ENCODE data around the gene SEH1L.
"Not testable (repeated sequence)": the region's sequence is repeated elsewhere in the genome, so short reads cannot be mapped to it uniquely, and the experiment has no call there.

SEH1L gene, protein sequence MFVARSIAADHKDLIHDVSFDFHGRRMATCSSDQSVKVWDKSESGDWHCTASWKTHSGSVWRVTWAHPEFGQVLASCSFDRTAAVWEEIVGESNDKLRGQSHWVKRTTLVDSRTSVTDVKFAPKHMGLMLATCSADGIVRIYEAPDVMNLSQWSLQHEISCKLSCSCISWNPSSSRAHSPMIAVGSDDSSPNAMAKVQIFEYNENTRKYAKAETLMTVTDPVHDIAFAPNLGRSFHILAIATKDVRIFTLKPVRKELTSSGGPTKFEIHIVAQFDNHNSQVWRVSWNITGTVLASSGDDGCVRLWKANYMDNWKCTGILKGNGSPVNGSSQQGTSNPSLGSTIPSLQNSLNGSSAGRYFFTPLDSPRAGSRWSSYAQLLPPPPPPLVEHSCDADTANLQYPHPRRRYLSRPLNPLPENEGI

DNA sequence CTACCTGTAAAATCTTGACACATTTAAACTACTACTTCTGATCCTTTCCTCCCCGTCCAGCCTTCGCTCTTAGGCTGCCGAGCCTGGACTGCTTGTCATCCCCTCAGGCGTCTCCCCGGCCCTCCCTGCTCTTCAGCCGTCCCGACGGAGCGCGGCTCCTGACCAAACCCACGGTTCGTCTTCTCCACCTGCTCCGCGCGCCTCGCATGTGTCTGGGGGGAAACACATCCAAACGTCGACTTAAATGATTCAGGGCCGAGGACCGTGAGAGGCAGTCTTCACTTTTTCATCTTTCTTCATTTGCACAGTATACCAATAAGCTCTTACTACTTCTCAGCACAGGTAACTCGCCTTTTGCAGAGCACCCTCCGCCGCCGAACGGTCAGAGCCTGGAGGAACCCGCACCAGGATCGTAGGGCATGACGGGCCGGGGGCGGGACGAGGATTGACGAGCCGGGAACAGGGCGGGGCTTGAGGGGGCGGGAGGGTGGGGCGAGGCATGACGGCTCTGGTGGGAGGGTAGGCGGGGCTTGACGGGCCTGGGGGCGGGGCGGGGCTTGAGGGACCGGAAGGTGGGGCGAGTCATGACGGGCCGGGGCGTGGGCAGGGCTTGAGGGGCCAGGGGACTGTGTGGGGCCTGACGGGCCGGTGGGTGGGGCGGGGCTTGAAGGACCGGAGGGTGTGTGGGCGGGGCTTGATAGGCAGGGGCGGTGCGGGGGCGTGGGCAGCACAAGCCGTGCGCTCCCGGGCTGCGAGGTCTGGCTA lies at the start of gene SEH1L:
TSS of gene SEH1L (plus strand) at position 727 of the 765 bp plus-strand sequence. CDS start 111 bp downstream, outside the sequence.
- Mint-ChIP-seq H3K27ac (peak within 1 kb of the TSS; percentile 98), H3K27me3 (no peaks in the 10 kb centered on the region), H3K4me1 (peaks cover 43% of the 10 kb centered on the region), H3K9me3 (no peaks in the 10 kb centered on the region), H3K4me3 (peak within 1 kb of the TSS; percentile 94), H3K36me3 (peaks cover 7% of the 10 kb centered on the region)

DNA sequence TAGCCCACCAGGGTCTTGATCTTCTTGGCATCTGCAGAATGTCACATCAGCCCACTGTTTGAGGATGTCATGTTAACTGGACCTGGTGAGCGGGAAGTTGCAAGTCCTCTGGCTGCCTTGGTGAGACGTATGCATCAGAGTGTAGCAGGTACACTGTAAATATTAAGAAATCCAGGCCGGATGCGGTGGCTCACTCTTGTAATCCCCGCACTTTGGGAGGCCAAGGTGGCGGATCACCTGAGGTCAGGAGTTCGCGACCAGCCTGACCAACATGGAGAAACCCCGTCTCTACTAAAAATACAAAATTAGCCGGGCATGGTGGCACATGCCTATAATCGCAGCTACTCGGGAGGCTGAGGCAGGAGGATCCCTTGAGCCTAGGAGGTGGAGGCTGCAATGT lies 46.6 kb upstream of the SEH1L start:
- not testable (repeated sequence) for H3K27ac Mint-ChIP-seq, H3K4me1 Mint-ChIP-seq, H3K9me3 Mint-ChIP-seq, H3K36me3 Mint-ChIP-seq, H3K4me3 Mint-ChIP-seq, H3K27me3 Mint-ChIP-seq

DNA sequence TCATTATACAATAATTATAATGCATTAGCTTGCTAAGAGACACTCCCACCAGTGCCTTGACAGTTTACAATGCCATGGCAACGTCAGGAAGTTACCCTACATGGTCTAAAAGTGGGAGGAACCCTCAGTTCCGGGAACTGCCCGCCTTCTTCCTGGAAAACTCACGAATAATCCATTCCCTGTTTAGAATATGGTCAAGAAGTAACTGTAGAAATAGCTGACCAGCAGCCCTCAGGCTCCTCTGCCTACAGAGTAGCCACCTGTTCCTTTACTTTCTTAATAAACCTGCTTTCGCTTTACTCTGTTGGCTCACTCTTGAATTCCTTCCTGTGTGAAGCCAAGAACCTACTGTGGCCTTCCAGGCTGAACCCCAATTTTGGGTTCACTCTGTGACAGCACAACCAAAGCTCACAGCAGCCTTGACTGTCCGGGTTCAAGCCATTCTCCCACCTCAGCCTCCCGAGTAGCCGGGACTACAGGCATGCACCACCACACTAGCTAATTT lies 43.7 kb upstream of the SEH1L start:
- Mint-ChIP-seq H3K27me3 (no peaks in the 10 kb centered on the region), H3K4me3 (no peak overlapping the region), H3K4me1 (peaks cover 8% of the 10 kb centered on the region), H3K36me3 (no peaks in the 10 kb centered on the region), H3K9me3 (no peaks in the 10 kb centered on the region), H3K27ac (peak overlapping the region; percentile 95)

DNA sequence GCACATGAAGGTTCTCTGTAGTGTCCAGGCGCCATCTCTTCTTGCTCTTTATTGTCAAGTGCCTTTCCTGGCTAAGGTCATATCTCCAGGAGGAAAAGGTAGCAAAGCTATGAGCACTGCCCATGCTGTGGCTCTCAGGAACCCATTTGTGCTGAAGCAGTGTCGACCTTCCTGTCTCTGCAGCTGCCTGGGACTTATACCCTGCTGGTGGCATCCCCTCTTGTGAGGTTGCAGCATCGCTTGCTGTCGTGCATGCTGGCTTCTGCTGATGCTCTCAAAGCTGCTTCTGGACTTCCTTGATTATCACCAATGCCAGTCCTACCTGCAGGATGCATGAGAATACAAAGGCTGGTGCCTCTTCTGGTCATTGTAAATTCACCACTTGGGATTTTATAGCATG lies 41.7 kb upstream of the SEH1L start:
- Mint-ChIP-seq H3K4me1 (peaks cover 14% of the 10 kb centered on the region), H3K27me3 (no peaks in the 10 kb centered on the region), H3K36me3 (no peaks in the 10 kb centered on the region), H3K27ac (no peak overlapping the region), H3K9me3 (no peaks in the 10 kb centered on the region), H3K4me3 (no peak overlapping the region)

DNA sequence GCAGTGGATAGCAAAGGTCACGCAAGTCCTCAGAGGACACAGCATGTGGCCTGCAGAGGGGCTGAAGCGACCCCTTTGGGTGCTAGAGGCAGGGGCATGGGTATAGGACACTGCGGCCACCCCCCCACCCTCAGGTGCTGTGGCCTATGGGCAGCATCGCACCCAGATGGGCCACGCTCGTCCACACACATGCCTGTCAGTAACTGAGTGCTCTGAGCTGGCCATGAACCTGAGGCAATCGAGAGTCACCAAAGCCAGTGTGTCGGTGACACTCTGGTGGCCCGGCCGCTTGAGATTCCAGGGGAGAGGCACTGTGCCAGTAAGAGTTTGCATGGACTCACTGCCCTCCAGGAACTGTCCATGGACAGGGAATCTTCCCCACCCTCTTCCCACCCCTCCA lies 41.0 kb upstream of the SEH1L start:
- Mint-ChIP-seq H3K36me3 (no peaks in the 10 kb centered on the region), H3K9me3 (no peaks in the 10 kb centered on the region), H3K4me1 (peaks cover 16% of the 10 kb centered on the region), H3K4me3 (no peak overlapping the region), H3K27me3 (no peaks in the 10 kb centered on the region), H3K27ac (no peak overlapping the region)

DNA sequence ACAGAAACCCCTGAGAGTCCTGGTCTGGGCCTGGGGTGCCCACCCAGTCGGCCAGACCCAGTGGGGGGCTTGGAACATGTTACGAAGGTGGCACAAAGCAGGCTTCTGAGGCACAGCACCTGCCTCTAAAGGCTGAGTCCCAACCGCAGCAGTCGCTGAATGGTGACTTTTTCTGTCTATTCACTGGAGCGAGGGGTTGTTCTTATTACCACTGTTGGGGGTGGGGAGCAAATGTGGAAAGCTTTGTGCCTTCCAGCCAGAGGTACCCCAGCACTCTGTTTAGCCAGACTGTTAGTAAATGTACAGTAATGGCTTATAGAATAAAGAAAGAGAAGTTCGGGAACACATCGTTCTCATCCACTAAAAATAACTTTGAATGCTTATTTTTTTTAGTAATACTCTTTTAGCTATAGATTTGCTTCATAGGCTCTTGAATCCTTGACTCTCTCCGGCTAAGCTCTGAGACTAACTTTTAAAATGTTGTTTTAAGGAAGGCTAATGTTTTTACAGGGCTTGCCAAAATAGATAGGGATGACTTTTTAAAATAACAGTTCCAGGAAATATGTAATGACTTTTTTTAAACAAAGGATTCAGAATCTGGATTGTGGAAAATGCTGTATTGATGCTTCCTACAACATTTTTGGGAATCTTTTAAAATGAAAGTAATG lies 40.4 kb upstream of the SEH1L start:
- Mint-ChIP-seq H3K4me3 (no peak overlapping the region), H3K9me3 (no peaks in the 10 kb centered on the region), H3K27me3 (no peaks in the 10 kb centered on the region), H3K27ac (no peak overlapping the region), H3K4me1 (peaks cover 16% of the 10 kb centered on the region), H3K36me3 (no peaks in the 10 kb centered on the region)

DNA sequence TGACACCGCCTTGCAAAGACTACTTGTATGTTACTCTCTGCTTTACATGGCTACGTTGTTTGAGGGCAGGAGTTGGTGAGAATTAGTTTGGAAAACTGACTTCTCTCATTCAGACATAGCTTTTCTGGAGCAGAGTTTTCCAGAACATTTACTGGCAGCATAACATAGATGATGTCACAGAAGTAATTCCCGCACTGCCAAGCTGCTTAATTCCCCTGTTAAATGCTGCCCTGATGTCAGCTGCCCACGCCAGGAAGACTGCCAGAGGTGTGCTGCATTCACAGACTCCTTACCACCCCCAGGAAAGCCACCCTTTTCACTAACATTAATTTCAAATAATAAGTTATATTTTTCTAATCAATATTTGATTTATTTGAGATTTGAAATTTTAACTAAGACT lies 39.1 kb upstream of the SEH1L start:
- Mint-ChIP-seq H3K9me3 (peaks cover 6% of the 10 kb centered on the region), H3K4me1 (peaks cover 16% of the 10 kb centered on the region), H3K4me3 (no peak overlapping the region), H3K36me3 (peaks cover 2% of the 10 kb centered on the region), H3K27me3 (no peaks in the 10 kb centered on the region), H3K27ac (no peak overlapping the region)

DNA sequence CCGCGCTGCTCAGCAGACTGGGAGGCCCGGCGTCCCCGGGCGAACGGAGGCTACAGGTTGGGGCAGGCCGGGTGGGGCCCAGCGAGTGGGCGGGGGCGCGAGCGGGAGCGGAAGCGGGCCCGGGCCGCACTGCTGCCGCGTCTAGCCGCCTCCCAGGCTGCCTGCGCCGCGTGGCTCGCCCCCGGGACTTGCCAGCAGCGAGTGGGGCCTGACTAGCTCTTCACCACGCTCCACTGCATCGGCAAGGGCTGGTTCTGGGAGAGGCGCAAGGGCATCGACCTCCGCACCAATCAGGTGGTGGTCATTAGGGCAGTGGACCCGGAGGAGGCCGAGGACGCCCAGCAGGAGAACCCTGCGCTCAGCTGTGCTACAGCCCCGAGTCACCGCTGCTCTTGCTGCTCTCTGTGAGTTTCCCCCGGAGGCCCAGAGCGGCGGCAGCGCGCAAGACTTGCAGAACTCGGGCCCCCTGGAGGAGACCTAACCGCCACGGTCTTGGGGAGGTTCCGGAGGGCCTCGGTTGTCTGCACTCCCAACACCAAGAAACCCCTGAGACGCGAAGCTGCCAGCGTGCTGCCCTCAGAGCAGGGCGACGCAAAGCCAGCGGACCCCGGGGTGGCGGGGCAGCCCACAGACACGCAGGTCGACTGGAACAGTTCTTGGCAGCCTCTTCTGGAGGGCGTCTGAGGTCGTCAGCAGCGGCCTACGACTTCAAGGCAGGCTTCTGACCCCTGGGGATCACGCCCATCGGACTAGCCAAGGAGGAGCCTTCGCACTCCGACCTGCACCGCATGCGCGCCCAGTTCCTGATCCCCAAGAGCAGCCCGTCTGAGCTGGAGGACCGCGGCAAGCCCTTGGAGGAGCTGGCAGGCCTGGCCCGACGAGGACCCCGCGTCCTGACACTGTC lies 36.5 kb upstream of the SEH1L start:
- H3K36me3 Mint-ChIP-seq, result peaks cover 2% of the 10 kb centered on the region
- H3K4me1 Mint-ChIP-seq, result peaks cover 8% of the 10 kb centered on the region
- peak overlapping the region; percentile 72 for H3K4me3 Mint-ChIP-seq
- peaks cover 8% of the 10 kb centered on the region for H3K9me3 Mint-ChIP-seq
- H3K27me3 Mint-ChIP-seq, result no peaks in the 10 kb centered on the region
- no peak overlapping the region for H3K27ac Mint-ChIP-seq

DNA sequence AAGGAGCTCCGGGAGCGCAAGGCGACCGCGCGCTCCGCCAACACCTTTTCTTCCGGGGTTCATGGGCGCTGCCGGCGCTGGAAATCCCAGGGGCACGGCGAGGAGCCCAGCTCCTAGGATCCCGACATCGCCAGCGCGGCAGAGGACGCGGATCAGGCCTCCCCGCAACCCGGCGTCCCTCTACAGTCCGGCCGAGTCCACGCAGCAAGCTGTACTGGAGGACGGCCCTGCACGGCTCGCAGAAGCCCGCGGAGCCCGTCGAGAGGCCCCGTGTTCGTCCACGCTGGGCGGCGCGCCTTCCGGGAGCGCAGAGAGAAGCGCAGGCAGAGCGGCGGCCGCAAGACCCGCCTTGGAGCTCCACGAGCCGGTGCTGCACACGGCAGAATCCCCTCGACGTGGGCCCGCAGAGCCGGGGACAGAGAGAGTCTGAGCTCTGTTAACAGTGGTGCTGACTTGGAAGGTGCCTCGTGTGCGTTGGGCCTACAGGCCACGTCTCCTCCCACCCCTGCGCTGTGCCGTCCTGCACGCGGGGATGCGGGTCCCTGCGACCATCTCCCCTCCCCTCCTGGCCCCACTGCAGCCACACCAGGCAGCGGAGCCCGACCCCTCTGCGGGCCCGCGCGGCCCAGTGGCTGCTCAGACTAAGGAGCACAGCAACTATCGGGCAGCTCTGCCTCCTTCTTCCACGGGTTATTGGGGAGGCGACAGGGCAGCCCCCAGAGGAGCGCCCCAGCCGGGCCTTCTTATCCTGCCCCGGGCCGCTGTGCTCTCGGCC lies 35.7 kb upstream of the SEH1L start:
- peaks cover 8% of the 10 kb centered on the region for H3K4me1 Mint-ChIP-seq
- H3K27ac Mint-ChIP-seq, result no peak overlapping the region
- H3K9me3 Mint-ChIP-seq, result peaks cover 8% of the 10 kb centered on the region
- peak overlapping the region; percentile 58 for H3K4me3 Mint-ChIP-seq
- peaks cover 2% of the 10 kb centered on the region for H3K36me3 Mint-ChIP-seq
- H3K27me3 Mint-ChIP-seq, result no peaks in the 10 kb centered on the region

DNA sequence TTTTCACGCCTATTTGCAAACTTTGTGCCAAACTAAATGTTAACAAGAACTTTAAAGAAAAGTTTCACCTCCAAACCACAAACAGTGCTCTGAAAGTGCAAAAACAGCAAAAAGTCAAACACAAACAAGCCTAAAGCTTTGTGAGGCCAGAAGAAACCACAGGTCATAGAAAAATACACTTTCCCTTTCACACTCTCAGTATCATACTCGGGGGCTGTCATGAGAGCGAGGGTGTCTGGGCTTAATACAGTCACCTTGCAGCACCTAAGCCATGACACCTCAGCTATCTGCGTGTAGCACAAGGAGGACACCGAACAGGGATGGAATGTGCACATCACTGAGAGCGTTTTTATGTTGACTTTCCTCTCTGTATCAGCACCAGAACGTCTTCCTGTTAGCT lies 26.6 kb upstream of the SEH1L start:
- no peak overlapping the region for H3K4me3 Mint-ChIP-seq
- H3K27ac Mint-ChIP-seq, result peak overlapping the region; percentile 63
- H3K27me3 Mint-ChIP-seq, result no peaks in the 10 kb centered on the region
- no peaks in the 10 kb centered on the region for H3K9me3 Mint-ChIP-seq
- H3K4me1 Mint-ChIP-seq, result peaks cover 6% of the 10 kb centered on the region
- H3K36me3 Mint-ChIP-seq, result no peaks in the 10 kb centered on the region

DNA sequence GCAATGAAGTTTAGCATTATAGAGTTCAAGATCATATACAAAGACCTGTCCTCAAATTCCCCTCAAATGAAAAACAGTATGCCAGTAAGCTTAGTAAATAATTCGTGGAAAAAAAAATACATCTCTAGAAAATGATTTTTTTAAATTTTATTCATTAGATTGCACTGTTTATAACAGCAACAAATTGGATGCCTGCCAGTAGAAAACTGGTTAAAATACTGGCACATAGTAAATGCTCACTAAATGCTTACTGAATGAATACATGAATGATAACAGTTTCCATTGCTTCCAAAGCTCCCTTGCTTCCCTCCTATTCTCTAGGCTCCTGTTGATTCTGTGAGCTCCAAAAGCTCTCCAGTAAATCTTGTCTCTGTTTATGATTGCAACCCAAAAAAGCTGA lies 25.5 kb upstream of the SEH1L start:
- Mint-ChIP-seq H3K36me3 (no peaks in the 10 kb centered on the region), H3K27ac (no peak overlapping the region), H3K27me3 (no peaks in the 10 kb centered on the region), H3K4me3 (no peak overlapping the region), H3K9me3 (no peaks in the 10 kb centered on the region), H3K4me1 (peaks cover 6% of the 10 kb centered on the region)

DNA sequence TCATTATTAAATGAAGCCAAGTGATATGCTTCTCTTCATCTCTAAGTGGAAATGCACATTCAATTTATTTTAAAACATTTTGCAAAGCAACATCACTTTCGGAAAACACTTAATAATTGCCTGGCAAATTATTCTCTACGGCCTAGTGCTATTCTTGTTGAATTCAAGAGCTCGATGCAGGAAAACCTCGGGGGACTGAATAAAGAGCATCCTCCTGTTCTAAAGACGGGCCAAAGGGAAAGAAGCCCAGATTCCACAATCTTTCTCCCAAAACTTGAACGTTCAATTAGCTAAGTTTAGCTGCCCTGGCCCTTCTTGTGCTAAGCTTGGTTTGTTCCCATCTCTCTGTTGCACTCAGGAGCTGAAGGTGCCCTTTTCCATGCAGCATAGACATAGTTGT lies 23.2 kb upstream of the SEH1L start:
- Mint-ChIP-seq H3K27me3 (no peaks in the 10 kb centered on the region), H3K4me3 (no peak overlapping the region)

DNA sequence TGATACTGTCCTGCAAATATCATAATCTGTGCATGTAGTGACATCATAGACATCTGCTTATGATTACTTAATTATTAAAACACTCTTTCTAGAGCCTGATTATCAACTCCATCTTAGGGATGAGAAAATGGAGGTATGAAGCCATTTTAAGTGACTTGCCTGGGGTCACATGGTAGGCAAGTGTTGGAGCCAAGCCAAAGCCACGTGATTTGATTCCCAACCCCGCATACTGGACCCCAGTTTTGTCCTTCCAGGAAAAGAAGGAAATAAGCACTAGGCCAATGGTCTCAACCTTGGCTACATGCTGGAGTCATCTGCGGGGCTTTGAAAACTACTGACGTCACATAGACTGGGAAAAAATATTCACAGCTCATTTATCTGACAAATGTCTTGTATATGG lies 19.6 kb upstream of the SEH1L start:
- no peaks in the 10 kb centered on the region for H3K36me3 Mint-ChIP-seq
- H3K9me3 Mint-ChIP-seq, result no peaks in the 10 kb centered on the region
- H3K27me3 Mint-ChIP-seq, result no peaks in the 10 kb centered on the region
- no peak overlapping the region for H3K4me3 Mint-ChIP-seq
- H3K4me1 Mint-ChIP-seq, result no peaks in the 10 kb centered on the region
- no peak overlapping the region for H3K27ac Mint-ChIP-seq

More for the DNA sequence above, 23.2 kb upstream of the SEH1L start:
- Mint-ChIP-seq H3K4me1 (peaks cover 6% of the 10 kb centered on the region), H3K9me3 (no peaks in the 10 kb centered on the region), H3K27ac (no peak overlapping the region), H3K36me3 (no peaks in the 10 kb centered on the region)

DNA sequence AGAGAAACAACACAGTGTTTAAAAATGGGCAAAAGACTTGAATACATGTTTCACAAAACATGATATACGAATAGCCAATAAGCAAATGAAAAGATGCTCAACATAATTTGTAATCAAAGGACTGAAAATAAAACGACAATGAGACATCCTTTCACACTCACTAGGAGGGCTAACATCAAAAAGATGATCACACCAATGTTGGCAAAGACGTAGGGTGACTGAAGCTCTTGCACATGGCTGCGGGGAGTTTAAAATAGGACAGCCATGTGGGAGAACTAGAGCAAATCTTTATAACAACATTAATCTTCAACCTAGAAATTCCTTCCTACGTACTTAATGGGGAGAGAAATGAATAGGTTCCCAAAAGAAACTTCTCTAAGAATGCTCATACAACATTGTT lies 19.2 kb upstream of the SEH1L start:
- no peak overlapping the region for H3K27ac Mint-ChIP-seq
- no peaks in the 10 kb centered on the region for H3K36me3 Mint-ChIP-seq
- H3K9me3 Mint-ChIP-seq, result no peaks in the 10 kb centered on the region
- H3K4me3 Mint-ChIP-seq, result no peak overlapping the region
- no peaks in the 10 kb centered on the region for H3K27me3 Mint-ChIP-seq
- no peaks in the 10 kb centered on the region for H3K4me1 Mint-ChIP-seq

Data from activated naive CD4-positive, alpha-beta T cell treated with anti-CD3 and anti-CD28 coated beads, Interleukin-2, amount 50 U/mL, for 24 hours (primary cell).